NB4 (cell line): ENCODE data around the gene DNAI1.
"Not testable (repeated sequence)": the region's sequence is repeated elsewhere in the genome, so short reads cannot be mapped to it uniquely, and the experiment has no call there.

Experiments used
- CTCF ChIP-seq: IDR thresholded peaks from one replicate; pipeline ENCODE4 v1.5.1; 2012; ENCODE audit warnings: low read depth, low read length
- MAX ChIP-seq: IDR thresholded peaks from 2 replicates; pipeline ENCODE4 v1.6.1; 2011; ENCODE audit warnings: low read depth, low read length
- MYC ChIP-seq: IDR thresholded peaks from 2 replicates; pipeline ENCODE4 v1.6.1; 2011; ENCODE audit warnings: low read depth, low read length
- POLR2A ChIP-seq: IDR thresholded peaks from 2 replicates; pipeline ENCODE4 v1.6.1; 2011; ENCODE audit warnings: mild to moderate bottlenecking; ENCODE audit not compliant: insufficient read length; ENCODE audit errors: extremely low read depth

GRCh38 chr9:34438465-34438864, 20.1 kb upstream of the DNAI1 start:
- TF ChIP-seq CTCF, POLR2A, MAX, MYC: not testable (repeated sequence)
